ENCODE data around the gene ARSK. TPM values are rescaled to one million over a fixed set of nuclear protein-coding genes. Genes with fewer than 3 reads are reported as not detected.
A peak's percentile ranks its signal among the peaks of the same experiment; 100 is the strongest.

The ARSK gene
- total RNA-seq, 1 donor from 2014 or later = 2.9 TPM

DNA sequence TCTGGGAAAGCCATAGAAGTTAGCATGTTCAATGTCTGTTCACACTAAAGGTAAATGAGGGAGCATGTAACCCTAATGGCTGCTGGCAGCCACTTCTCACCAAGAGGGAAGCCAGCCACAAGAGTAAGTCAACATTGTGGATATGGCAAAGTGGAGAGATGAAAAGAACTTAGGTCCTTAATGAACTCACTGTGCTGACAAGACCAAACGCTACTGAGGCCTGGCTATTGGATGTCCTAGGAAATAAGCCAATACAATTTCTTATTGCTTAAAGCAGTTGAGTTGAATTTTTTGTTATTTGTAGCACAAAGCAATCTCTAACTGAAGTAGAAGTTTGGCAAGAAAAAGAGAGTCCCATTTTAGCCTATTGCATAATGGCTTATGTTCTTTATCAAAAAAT is 71.8 kb downstream of the ARSK start:
- peaks cover 2% of the 10 kb centered on the region for H3K9me3 Mint-ChIP-seq
- H3K36me3 Mint-ChIP-seq (ENCODE audit: low read depth) = no peaks in the 10 kb centered on the region
- peaks cover 14% of the 10 kb centered on the region for H3K4me1 Mint-ChIP-seq
- CTCF ChIA-PET = no interaction called here
- intact Hi-C loops (cut with micrococcal nuclease) = no loop called here
- TF ChIP-seq CTCF (IDR thresholded peaks at IDR 0.05) = no peak
- no peak for DNase-seq
- ATAC-seq (ENCODE audit: low read depth) = no peak
- H3K4me3 Mint-ChIP-seq = no peak overlapping the region
- no peak overlapping the region for H3K27ac Mint-ChIP-seq
- POLR2A ChIA-PET = no interaction called here
- no peaks in the 10 kb centered on the region for H3K27me3 Mint-ChIP-seq

DNA sequence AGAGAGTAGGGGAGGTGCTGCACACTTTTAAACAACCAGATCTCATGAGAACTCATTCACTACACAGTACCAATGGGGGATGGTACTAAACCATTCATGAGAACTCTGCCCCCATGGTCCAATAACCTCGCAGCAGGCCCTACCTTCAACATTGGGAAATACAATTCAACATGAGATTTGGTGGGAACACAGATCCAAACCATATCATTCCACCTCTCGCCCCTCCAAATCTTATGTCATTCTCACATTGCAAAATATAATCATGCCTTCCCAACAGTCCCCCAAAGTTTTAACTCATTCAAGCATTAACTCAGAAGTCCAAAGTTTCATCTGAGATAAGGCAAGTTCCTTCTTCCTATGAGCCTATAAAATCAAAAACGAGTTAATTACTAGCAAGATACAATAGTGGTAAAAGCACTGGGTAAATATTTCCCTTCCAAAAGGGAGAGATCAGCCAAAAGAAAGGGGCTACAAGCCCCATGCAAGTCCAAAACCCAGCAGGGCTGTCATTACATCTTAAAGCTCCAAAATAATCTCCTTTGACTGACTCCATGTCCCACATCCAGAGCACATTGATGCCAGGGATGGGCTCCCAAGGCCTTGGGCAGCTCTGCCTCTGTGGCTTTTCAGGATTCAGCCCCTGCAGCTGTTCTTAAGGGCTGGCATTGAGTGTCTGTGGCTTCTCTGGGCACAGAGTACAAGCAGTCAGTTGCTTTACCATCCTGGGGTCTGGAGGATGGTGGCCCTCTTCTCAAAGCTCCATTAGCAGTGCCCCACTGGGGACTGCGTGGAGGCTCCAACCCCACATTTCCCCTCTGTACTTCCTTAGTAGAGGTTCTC is 73.3 kb downstream of the ARSK start:
- ATAC-seq (ENCODE audit: low read depth) (no peak), DNase-seq (no peak)
- H3K9me3 Mint-ChIP-seq = peaks cover 11% of the 10 kb centered on the region
- H3K4me1 Mint-ChIP-seq = peaks cover 10% of the 10 kb centered on the region
- ChIA-PET POLR2A (no interaction called here), CTCF (no interaction called here)
- TF ChIP-seq CTCF (IDR thresholded peaks at IDR 0.05) = no peak
- H3K27me3 Mint-ChIP-seq = no peaks in the 10 kb centered on the region
- no peaks in the 10 kb centered on the region for H3K36me3 Mint-ChIP-seq (ENCODE audit: low read depth)
- intact Hi-C loops (cut with micrococcal nuclease) = no loop called here
- no peak overlapping the region for H3K27ac Mint-ChIP-seq
- no peak overlapping the region for H3K4me3 Mint-ChIP-seq

DNA sequence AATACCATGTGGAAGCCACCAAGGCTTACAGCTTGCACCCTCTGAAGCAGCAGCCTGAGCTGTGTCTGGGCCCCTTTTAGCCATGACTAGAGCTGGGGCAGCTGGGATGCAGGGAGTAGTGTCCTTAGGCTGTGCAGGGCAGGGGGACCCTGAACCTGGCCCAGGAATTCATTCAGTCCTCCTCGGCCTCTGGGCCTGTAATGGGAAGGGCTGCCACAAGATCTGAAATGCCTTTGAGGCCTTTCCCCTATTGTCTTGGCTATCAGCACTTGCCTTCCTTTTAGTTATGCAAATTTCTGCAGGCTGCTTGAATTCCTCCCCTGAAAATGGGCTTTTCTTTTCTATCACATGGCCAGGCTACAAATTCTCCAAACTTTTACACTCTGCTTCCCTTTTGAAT is 74.0 kb downstream of the ARSK start:
- TF ChIP-seq CTCF (IDR thresholded peaks at IDR 0.05) = no peak
- ChIA-PET POLR2A (no interaction called here), CTCF (no interaction called here)
- H3K36me3 Mint-ChIP-seq (ENCODE audit: low read depth) = no peaks in the 10 kb centered on the region
- ATAC-seq (ENCODE audit: low read depth) (no peak), DNase-seq (no peak)
- peaks cover 12% of the 10 kb centered on the region for H3K9me3 Mint-ChIP-seq
- no peak overlapping the region for H3K27ac Mint-ChIP-seq
- H3K27me3 Mint-ChIP-seq = no peaks in the 10 kb centered on the region
- peaks cover 10% of the 10 kb centered on the region for H3K4me1 Mint-ChIP-seq
- intact Hi-C loops (cut with micrococcal nuclease) = no loop called here
- H3K4me3 Mint-ChIP-seq = no peak overlapping the region

DNA sequence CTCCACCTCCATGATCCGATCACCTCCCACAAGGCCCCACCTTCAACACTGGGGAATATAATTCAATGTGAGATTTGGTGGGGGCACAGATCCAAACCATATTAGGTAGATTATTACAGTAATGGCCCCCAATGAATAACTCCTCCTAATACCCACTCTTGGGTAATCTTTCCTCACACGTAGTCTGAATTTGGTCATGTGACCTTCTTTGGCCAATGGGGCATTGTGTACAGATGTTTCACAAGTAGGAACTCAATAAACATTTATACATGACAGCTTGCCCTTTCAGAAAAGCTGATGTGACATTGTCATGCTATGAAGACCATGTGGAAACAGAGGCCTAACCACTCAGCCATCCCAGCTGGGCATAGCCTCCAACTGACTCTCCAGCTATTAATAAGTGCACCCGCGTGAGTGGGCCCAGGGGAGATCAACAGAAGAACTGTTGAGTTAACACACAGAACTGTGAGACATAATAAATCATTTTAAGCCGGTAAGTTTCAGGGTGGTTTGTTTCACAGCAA is 75.6 kb downstream of the ARSK start:
- H3K4me3 Mint-ChIP-seq = no peak overlapping the region
- peaks cover 12% of the 10 kb centered on the region for H3K9me3 Mint-ChIP-seq
- H3K27ac Mint-ChIP-seq = no peak overlapping the region
- no peaks in the 10 kb centered on the region for H3K36me3 Mint-ChIP-seq (ENCODE audit: low read depth)
- H3K4me1 Mint-ChIP-seq = peaks cover 10% of the 10 kb centered on the region
- no peak for TF ChIP-seq CTCF (IDR thresholded peaks at IDR 0.05)
- ATAC-seq (ENCODE audit: low read depth) = no peak
- ChIA-PET CTCF (interaction anchor here (1.0 to 1.3 kb wide), 2 partner anchors 13 to 161 kb away, joined by 4 read pairs; no protein-coding TSS in a partner anchor), POLR2A (interaction anchor here (2.0 kb wide), 1 partner anchor 7 kb away, joined by 8 read pairs; no protein-coding TSS in a partner anchor)
- intact Hi-C loops (cut with micrococcal nuclease) = no loop called here
- DNase-seq = no peak
- no peaks in the 10 kb centered on the region for H3K27me3 Mint-ChIP-seq

- intact Hi-C loops (cut with micrococcal nuclease) = no loop called here
- DNase-seq = no peak
- ATAC-seq (ENCODE audit: low read depth) = peak; percentile 3
- peak overlapping the region; percentile 92 for H3K27ac Mint-ChIP-seq
- ChIA-PET CTCF (interaction anchor here (1.0 to 1.7 kb wide), 4 partner anchors 10 to 160 kb away, joined by 3 to 6 read pairs (median 4); no protein-coding TSS in a partner anchor), POLR2A (interaction anchor here (0.9 to 2.0 kb wide), 5 partner anchors 8 to 129 kb away, joined by 3 to 18 read pairs (median 7); partner anchors contain the start of genes ARSK, RFESD and SKIC3)
- H3K4me1 Mint-ChIP-seq = peaks cover 10% of the 10 kb centered on the region
- H3K27me3 Mint-ChIP-seq = peaks cover 1% of the 10 kb centered on the region
- H3K4me3 Mint-ChIP-seq = no peak overlapping the region
- TF ChIP-seq CTCF (IDR thresholded peaks at IDR 0.05) = no peak
- no peaks in the 10 kb centered on the region for H3K36me3 Mint-ChIP-seq (ENCODE audit: low read depth)
- peaks cover 12% of the 10 kb centered on the region for H3K9me3 Mint-ChIP-seq
Measured at GRCh38 chr5:95631255-95631958, 76.5 kb downstream of the ARSK start.

Measured in activated B cell treated with CpG ODN at 0.5 μM for 24 hours (primary cell).